SK-N-SH (cell line): ENCODE results near the gene SPON1. TPM values are rescaled to one million over a fixed set of nuclear protein-coding genes. Genes with fewer than 3 reads are reported as not detected.

Source experiments
- CTCF ChIA-PET: fragments of 300-600, 350-600 bp; formaldehyde crosslinking; extraction: SDS; loops from one replicate; lab custom pipeline; 2021; lab: Yijun Ruan, JAX
- POLR2A ChIA-PET: fragments of 350-600 bp; sonication (Branson Sonifier 250); formaldehyde crosslinking; extraction: SDS; loops from one replicate; lab custom pipeline; 2020; ENCODE audit warnings: antibody characterized with exemption, inconsistent platforms; lab: Yijun Ruan, JAX
- DNase-seq: peaks from one replicate; pipeline ENCODE4 v3.0.0; 2012
- H2AFZ ChIP-seq: fragments of 200-600 bp; sonication (generic); 2 replicates; pipeline ENCODE4 v1.8.1; 2016; ENCODE audit warnings: antibody characterized with exemption, mild to moderate bottlenecking, low read depth
- H3F3A ChIP-seq: fragments of 200-600 bp; sonication (generic); replicated peaks from 2 replicates; pipeline ENCODE3; 2016; ENCODE audit warnings: antibody characterized with exemption, mild to moderate bottlenecking; ENCODE audit not compliant: insufficient read depth
- H3K27ac ChIP-seq, 2 experiments: fragments of 200-500 bp in 1 of 2; fragments of 200-600 bp in 1 of 2; sonication (Bioruptor generic) in 1 of 2; sonication (generic), shearing (Covaris generic) in 1 of 2; 2 replicates each; pipeline versions ENCODE4 v1.5.1 to v1.6.1; 2014 to 2016; ENCODE audit warnings: low read depth in 2 of 2, inconsistent platforms in 1 of 2, low read length in 1 of 2, mild to moderate bottlenecking in 1 of 2, mixed read lengths in 1 of 2
- H3K27me3 ChIP-seq: fragments of 200-600 bp; sonication (generic), shearing (Covaris generic); 2 replicates; pipeline ENCODE4 v1.6.1; 2016; ENCODE audit warnings: mixed run types; ENCODE audit not compliant: insufficient read depth
- H3K36me3 ChIP-seq, 2 experiments: fragments of 200-500 bp in 1 of 2; fragments of 200-600 bp in 1 of 2; sonication (Bioruptor generic) in 1 of 2; sonication (generic) in 1 of 2; replicated peaks in 1 of 2; 2 replicates each; pipeline versions ENCODE3 to v1.5.1; 2014 to 2016; ENCODE audit warnings: low read length in 1 of 2, mild to moderate bottlenecking in 1 of 2; ENCODE audit not compliant: insufficient read depth in 2 of 2, control insufficient read depth in 1 of 2
- H3K4me1 ChIP-seq, 2 experiments: fragments of 200-500 bp in 1 of 2; fragments of 200-600 bp in 1 of 2; sonication (Bioruptor generic) in 1 of 2; sonication (generic), shearing (Covaris generic) in 1 of 2; 2 replicates each; pipeline versions ENCODE4 v1.5.1 to v1.6.1; 2014 to 2016; ENCODE audit warnings: low read depth in 1 of 2, low read length in 1 of 2, mixed run types in 1 of 2; ENCODE audit not compliant: insufficient read depth in 2 of 2, control insufficient read depth in 1 of 2
- H3K4me2 ChIP-seq: fragments of 200-600 bp; sonication (generic), shearing (Covaris generic); 2 replicates; pipeline ENCODE4 v1.6.1; 2017; ENCODE audit warnings: mixed run types
- H3K4me3 ChIP-seq, 2 experiments: fragments of 200-500 bp in 1 of 2; fragments of 200-600 bp in 1 of 2; sonication (Bioruptor generic) in 1 of 2; sonication (generic), shearing (Covaris generic) in 1 of 2; 2 replicates each; pipeline versions ENCODE4 v1.5.1 to v1.8.1; 2014 to 2016; ENCODE audit warnings: low read depth in 2 of 2, inconsistent platforms in 1 of 2, low read length in 1 of 2, mild to moderate bottlenecking in 1 of 2, mixed read lengths in 1 of 2, moderate library complexity in 1 of 2
- H3K79me2 ChIP-seq: fragments of 200-600 bp; sonication (generic); 2 replicates; pipeline ENCODE4 v1.8.1; 2017; ENCODE audit warnings: mild to moderate bottlenecking; ENCODE audit not compliant: insufficient read depth
- H3K9ac ChIP-seq: fragments of 200-600 bp; sonication (generic); 2 replicates; pipeline ENCODE4 v1.6.1; 2017; ENCODE audit warnings: mixed run types
- H3K9me2 ChIP-seq: fragments of 200-600 bp; sonication (generic); 2 replicates; pipeline ENCODE4 v1.6.1; 2017; ENCODE audit warnings: mixed run types
- H3K9me3 ChIP-seq: fragments of 200-600 bp; sonication (generic); 2 replicates; pipeline ENCODE4 v1.6.1; 2017; ENCODE audit warnings: mixed run types, mild to moderate bottlenecking, moderate library complexity
- H4K20me1 ChIP-seq: fragments of 200-600 bp; sonication (generic); 2 replicates; pipeline ENCODE4 v1.6.1; 2017; ENCODE audit warnings: mild to moderate bottlenecking, mixed run types; ENCODE audit not compliant: insufficient read depth
- EP300 ChIP-seq, 2 experiments: IDR thresholded peaks; 2 replicates each; pipeline versions ENCODE4 v1.4.0 to v1.6.1; 2012; ENCODE audit warnings: borderline replicate concordance in 1 of 2, low read depth in 1 of 2, low read length in 1 of 2
- EZH2phosphoT487 ChIP-seq: fragments of 200-600 bp; sonication (generic); IDR thresholded peaks from 2 replicates; pipeline ENCODE4 v1.6.1; 2017; ENCODE audit warnings: low read depth, mixed run types, mild to moderate bottlenecking, antibody characterized with exemption, moderate library complexity, borderline replicate concordance
- GABPA ChIP-seq: IDR thresholded peaks from 2 replicates; pipeline ENCODE4 v1.4.0; 2012; ENCODE audit warnings: low read depth, mild to moderate bottlenecking
- GATA2 ChIP-seq: sonication (generic); formaldehyde crosslinking; IDR thresholded peaks from 2 replicates; pipeline ENCODE4 v1.5.0; 2020; ENCODE audit warnings: mild to moderate bottlenecking, missing genetic modification reagents
- JUND ChIP-seq: IDR thresholded peaks from 2 replicates; pipeline ENCODE4 v1.4.0; 2012
- MEF2A ChIP-seq: IDR thresholded peaks from 2 replicates; pipeline ENCODE4 v1.4.0; 2012; ENCODE audit warnings: low read depth, borderline replicate concordance
- MXI1 ChIP-seq: IDR thresholded peaks from 2 replicates; pipeline ENCODE4 v1.6.1; 2012; ENCODE audit warnings: mild to moderate bottlenecking, low read depth, low read length, improper control_type of control experiment
- NRF1 ChIP-seq: IDR thresholded peaks from 2 replicates; pipeline ENCODE4 v1.6.1; 2012; ENCODE audit warnings: low read depth, mild to moderate bottlenecking, low read length
- RCOR1 ChIP-seq: fragments of 150-350 bp; IDR thresholded peaks from 2 replicates; pipeline ENCODE4 v1.6.1; 2017; ENCODE audit warnings: antibody characterized with exemption, low read length
- RXRA ChIP-seq: IDR thresholded peaks from 2 replicates; pipeline ENCODE4 v1.4.0; 2012; ENCODE audit warnings: low read depth, mild to moderate bottlenecking, borderline replicate concordance
- TCF12 ChIP-seq: IDR thresholded peaks from 2 replicates; pipeline ENCODE4 v1.4.0; 2012
- TEAD4 ChIP-seq: IDR thresholded peaks from 2 replicates; pipeline ENCODE4 v1.4.0; 2012; ENCODE audit warnings: mild to moderate bottlenecking, borderline replicate concordance; ENCODE audit not compliant: insufficient read depth
- ZBTB33 ChIP-seq: IDR thresholded peaks from 2 replicates; pipeline ENCODE4 v1.4.0; 2012; ENCODE audit warnings: low read depth, borderline replicate concordance
- WGBS: methylation state at CpG from one replicate; pipeline ENCODE4 v1.1.6; 2017; ENCODE audit warnings: low lambda C conversion rate; 5-methylcytosine and 5-hydroxymethylcytosine counted together
- polyA plus RNA-seq, 3 experiments: library from polyadenylated mRNA; depleted of rRNA; stranded (reverse); fragments of >200 nt; gene quantifications; 2 replicates each; pipeline ENCODE4 v1.2.3, GENCODE V29; 2012
- TF ChIP-seq, protein P1 (sequence below): IDR thresholded peaks from 2 replicates; pipeline ENCODE4 v1.4.0; 2012; ENCODE audit warnings: low read depth, borderline replicate concordance
- TF ChIP-seq, protein P2 (sequence below): fragments of 150-350 bp; IDR thresholded peaks from 2 replicates; pipeline ENCODE4 v1.6.1; 2017; ENCODE audit warnings: antibody characterized with exemption, low read length, low read depth, borderline replicate concordance
- TF ChIP-seq, protein P3 (sequence below): fragments of 150-350 bp; IDR thresholded peaks from 2 replicates; pipeline ENCODE4 v1.6.1; 2016; ENCODE audit warnings: mild to moderate bottlenecking, low read depth, low read length
- TF ChIP-seq, protein P4 (sequence below): fragments of 200-600 bp; sonication (generic); IDR thresholded peaks from 2 replicates; pipeline ENCODE4 v1.6.1; 2017; ENCODE audit warnings: antibody characterized with exemption, mild to moderate bottlenecking, moderate library complexity
- TF ChIP-seq, protein P5 (sequence below): IDR thresholded peaks from 2 replicates; pipeline ENCODE4 v1.6.1; 2012; ENCODE audit warnings: mild to moderate bottlenecking, low read depth, low read length, moderate library complexity
- TF ChIP-seq, protein P6 (sequence below): IDR thresholded peaks from 2 replicates; pipeline ENCODE4 v1.4.0; 2012; ENCODE audit warnings: low read depth
- TF ChIP-seq, protein P7 (sequence below): IDR thresholded peaks from 2 replicates; pipeline ENCODE4; 2012

SPON1 gene
- polyA plus RNA-seq, 1 of the 3 experiments (the other 2 are of a cell fraction), result not detected

- CTCF ChIA-PET, result interaction anchor here (1.1 kb wide), 1 partner anchor 17 kb away, joined by 3 read pairs; no protein-coding TSS in a partner anchor
- no peak for DNase-seq
- Histone ChIP-seq H2AFZ (no peak overlapping the region), H4K20me1 (no peaks in the 10 kb centered on the region), H3F3A (no peaks in the 10 kb centered on the region), H3K9me2 (no peaks in the 10 kb centered on the region)
- TF ChIP-seq, protein P1, sequence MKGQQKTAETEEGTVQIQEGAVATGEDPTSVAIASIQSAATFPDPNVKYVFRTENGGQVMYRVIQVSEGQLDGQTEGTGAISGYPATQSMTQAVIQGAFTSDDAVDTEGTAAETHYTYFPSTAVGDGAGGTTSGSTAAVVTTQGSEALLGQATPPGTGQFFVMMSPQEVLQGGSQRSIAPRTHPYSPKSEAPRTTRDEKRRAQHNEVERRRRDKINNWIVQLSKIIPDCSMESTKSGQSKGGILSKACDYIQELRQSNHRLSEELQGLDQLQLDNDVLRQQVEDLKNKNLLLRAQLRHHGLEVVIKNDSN, result no peak
- TF ChIP-seq, protein P2, sequence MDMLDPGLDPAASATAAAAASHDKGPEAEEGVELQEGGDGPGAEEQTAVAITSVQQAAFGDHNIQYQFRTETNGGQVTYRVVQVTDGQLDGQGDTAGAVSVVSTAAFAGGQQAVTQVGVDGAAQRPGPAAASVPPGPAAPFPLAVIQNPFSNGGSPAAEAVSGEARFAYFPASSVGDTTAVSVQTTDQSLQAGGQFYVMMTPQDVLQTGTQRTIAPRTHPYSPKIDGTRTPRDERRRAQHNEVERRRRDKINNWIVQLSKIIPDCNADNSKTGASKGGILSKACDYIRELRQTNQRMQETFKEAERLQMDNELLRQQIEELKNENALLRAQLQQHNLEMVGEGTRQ, result no peak
- TF ChIP-seq, protein P3, sequence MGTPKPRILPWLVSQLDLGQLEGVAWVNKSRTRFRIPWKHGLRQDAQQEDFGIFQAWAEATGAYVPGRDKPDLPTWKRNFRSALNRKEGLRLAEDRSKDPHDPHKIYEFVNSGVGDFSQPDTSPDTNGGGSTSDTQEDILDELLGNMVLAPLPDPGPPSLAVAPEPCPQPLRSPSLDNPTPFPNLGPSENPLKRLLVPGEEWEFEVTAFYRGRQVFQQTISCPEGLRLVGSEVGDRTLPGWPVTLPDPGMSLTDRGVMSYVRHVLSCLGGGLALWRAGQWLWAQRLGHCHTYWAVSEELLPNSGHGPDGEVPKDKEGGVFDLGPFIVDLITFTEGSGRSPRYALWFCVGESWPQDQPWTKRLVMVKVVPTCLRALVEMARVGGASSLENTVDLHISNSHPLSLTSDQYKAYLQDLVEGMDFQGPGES, result no peak
- TF ChIP-seq, protein P4, sequence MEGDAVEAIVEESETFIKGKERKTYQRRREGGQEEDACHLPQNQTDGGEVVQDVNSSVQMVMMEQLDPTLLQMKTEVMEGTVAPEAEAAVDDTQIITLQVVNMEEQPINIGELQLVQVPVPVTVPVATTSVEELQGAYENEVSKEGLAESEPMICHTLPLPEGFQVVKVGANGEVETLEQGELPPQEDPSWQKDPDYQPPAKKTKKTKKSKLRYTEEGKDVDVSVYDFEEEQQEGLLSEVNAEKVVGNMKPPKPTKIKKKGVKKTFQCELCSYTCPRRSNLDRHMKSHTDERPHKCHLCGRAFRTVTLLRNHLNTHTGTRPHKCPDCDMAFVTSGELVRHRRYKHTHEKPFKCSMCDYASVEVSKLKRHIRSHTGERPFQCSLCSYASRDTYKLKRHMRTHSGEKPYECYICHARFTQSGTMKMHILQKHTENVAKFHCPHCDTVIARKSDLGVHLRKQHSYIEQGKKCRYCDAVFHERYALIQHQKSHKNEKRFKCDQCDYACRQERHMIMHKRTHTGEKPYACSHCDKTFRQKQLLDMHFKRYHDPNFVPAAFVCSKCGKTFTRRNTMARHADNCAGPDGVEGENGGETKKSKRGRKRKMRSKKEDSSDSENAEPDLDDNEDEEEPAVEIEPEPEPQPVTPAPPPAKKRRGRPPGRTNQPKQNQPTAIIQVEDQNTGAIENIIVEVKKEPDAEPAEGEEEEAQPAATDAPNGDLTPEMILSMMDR, result no peak
- TF ChIP-seq ZBTB33, result no peak
- TF ChIP-seq MEF2A, result no peak
- TF ChIP-seq JUND, result no peak
- no peak for TF ChIP-seq MXI1
- TF ChIP-seq TEAD4, result no peak
- no peak for TF ChIP-seq TCF12
- TF ChIP-seq, protein P5, sequence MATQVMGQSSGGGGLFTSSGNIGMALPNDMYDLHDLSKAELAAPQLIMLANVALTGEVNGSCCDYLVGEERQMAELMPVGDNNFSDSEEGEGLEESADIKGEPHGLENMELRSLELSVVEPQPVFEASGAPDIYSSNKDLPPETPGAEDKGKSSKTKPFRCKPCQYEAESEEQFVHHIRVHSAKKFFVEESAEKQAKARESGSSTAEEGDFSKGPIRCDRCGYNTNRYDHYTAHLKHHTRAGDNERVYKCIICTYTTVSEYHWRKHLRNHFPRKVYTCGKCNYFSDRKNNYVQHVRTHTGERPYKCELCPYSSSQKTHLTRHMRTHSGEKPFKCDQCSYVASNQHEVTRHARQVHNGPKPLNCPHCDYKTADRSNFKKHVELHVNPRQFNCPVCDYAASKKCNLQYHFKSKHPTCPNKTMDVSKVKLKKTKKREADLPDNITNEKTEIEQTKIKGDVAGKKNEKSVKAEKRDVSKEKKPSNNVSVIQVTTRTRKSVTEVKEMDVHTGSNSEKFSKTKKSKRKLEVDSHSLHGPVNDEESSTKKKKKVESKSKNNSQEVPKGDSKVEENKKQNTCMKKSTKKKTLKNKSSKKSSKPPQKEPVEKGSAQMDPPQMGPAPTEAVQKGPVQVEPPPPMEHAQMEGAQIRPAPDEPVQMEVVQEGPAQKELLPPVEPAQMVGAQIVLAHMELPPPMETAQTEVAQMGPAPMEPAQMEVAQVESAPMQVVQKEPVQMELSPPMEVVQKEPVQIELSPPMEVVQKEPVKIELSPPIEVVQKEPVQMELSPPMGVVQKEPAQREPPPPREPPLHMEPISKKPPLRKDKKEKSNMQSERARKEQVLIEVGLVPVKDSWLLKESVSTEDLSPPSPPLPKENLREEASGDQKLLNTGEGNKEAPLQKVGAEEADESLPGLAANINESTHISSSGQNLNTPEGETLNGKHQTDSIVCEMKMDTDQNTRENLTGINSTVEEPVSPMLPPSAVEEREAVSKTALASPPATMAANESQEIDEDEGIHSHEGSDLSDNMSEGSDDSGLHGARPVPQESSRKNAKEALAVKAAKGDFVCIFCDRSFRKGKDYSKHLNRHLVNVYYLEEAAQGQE, result no peak
- no peak for TF ChIP-seq RCOR1
- no peak for TF ChIP-seq GABPA
- TF ChIP-seq EZH2phosphoT487, result no peak
- TF ChIP-seq NRF1, result no peak
- no peak for TF ChIP-seq GATA2 (CRISPR knock-in tag)
- TF ChIP-seq, protein P6, sequence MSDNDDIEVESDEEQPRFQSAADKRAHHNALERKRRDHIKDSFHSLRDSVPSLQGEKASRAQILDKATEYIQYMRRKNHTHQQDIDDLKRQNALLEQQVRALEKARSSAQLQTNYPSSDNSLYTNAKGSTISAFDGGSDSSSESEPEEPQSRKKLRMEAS, result no peak
- TF ChIP-seq, protein P7, sequence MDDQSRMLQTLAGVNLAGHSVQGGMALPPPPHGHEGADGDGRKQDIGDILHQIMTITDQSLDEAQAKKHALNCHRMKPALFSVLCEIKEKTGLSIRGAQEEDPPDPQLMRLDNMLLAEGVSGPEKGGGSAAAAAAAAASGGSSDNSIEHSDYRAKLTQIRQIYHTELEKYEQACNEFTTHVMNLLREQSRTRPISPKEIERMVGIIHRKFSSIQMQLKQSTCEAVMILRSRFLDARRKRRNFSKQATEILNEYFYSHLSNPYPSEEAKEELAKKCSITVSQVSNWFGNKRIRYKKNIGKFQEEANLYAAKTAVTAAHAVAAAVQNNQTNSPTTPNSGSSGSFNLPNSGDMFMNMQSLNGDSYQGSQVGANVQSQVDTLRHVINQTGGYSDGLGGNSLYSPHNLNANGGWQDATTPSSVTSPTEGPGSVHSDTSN, result no peak
- no peak for TF ChIP-seq RXRA
- TF ChIP-seq EP300 (IDR thresholded peaks at IDR 0.05; ENCODE audit: borderline replicate concordance in 1 of 2, low read depth in 1 of 2, low read length in 1 of 2), result no peak
- TF ChIP-seq, all 33 proteins: peak for 0
- no peaks in the 10 kb centered on the region for H3K9me3 ChIP-seq
- no peak overlapping the region for H3K9ac ChIP-seq
- no peaks in the 10 kb centered on the region for H3K27me3 ChIP-seq
- POLR2A ChIA-PET, result no interaction called here
- 20% methylated on average over 3 of the region's 3 CpGs for WGBS
- no peaks in the 10 kb centered on the region for H3K79me2 ChIP-seq
- no peak overlapping the region for H3K27ac ChIP-seq
- H3K36me3 ChIP-seq, result no peaks in the 10 kb centered on the region
- H3K4me3 ChIP-seq, result no peak overlapping the region
- no peaks in the 10 kb centered on the region for H3K4me1 ChIP-seq
- no peak overlapping the region for H3K4me2 ChIP-seq
Observed at GRCh38 chr11:14067686-14068085, 105.2 kb downstream of the SPON1 start.
